ENCODE measurements around the gene ISY1. TPM values are rescaled to one million over a fixed set of nuclear protein-coding genes. Genes with fewer than 3 reads are reported as not detected.

The ISY1 gene
- total RNA-seq = 10 to 100 TPM in 2 of 4 donors, 1 to 10 TPM in 2; 1.6 to 14.2 (median 7.2) TPM

GRCh38 chr3:129160891-129161859 lies at the start of gene ISY1:
Gene ISY1, minus strand, starts transcription at chr3:129161063. Its CDS starts 88 bp downstream, at chr3:129160975.
- in situ Hi-C loops (cut with MboI; ENCODE audit: low pct_ligation_motif_present in 1 of 4, low pct_unique_long_range_greater_than_20kb in 1 of 4, low sequenced_read_pairs in 3 of 4) = no loop called here

GRCh38 chr3:129207479-129207878 lies 46.6 kb upstream of the ISY1 start:
- intact Hi-C loops (cut with DNase I; ENCODE audit: low total_unique reads) = no loop called here
- Histone ChIP-seq H3K27ac (peak overlapping the region; percentile 47 to 83 (median 66)), H3K36me3 (no peaks in the 10 kb centered on the region), H3K9me3 (no peaks in the 10 kb centered on the region), H3K4me3 (no peak overlapping the region), H3K27me3 (no peaks in the 10 kb centered on the region), H3K4me1 (peaks cover 4 to 25% (median 15%) of the 10 kb centered on the region in 4 donors)
- in situ Hi-C loops (cut with MboI; ENCODE audit: low pct_ligation_motif_present in 1 of 4, low pct_unique_long_range_greater_than_20kb in 1 of 4, low sequenced_read_pairs in 3 of 4) = no loop called here
- WGBS, 2 donors (ENCODE audit: low coverage in 1 of 2) = 47 to 63% methylated on average over 4 of the region's 4 CpGs
- no peak for DNase-seq
- TF ChIP-seq, protein P1, sequence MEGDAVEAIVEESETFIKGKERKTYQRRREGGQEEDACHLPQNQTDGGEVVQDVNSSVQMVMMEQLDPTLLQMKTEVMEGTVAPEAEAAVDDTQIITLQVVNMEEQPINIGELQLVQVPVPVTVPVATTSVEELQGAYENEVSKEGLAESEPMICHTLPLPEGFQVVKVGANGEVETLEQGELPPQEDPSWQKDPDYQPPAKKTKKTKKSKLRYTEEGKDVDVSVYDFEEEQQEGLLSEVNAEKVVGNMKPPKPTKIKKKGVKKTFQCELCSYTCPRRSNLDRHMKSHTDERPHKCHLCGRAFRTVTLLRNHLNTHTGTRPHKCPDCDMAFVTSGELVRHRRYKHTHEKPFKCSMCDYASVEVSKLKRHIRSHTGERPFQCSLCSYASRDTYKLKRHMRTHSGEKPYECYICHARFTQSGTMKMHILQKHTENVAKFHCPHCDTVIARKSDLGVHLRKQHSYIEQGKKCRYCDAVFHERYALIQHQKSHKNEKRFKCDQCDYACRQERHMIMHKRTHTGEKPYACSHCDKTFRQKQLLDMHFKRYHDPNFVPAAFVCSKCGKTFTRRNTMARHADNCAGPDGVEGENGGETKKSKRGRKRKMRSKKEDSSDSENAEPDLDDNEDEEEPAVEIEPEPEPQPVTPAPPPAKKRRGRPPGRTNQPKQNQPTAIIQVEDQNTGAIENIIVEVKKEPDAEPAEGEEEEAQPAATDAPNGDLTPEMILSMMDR (IDR thresholded peaks at IDR 0.05) = no peak
- TF ChIP-seq POLR2A (IDR thresholded peaks at IDR 0.05) = no peak
- peak in 2 of 3 donors; percentile 32 to 65 for TF ChIP-seq POLR2AphosphoS5 (IDR thresholded peaks at IDR 0.05)
- TF ChIP-seq EP300 (IDR thresholded peaks at IDR 0.05; ENCODE audit: low read depth) = no peak

More at GRCh38 chr3:129160891-129161859, at the start of gene ISY1:
- peak; percentile 66 to 92 (median 89) for TF ChIP-seq POLR2AphosphoS5 (IDR thresholded peaks at IDR 0.05)
- TF ChIP-seq, protein P1 (IDR thresholded peaks at IDR 0.05) = peak; percentile 63 to 80 (median 72)
- TF ChIP-seq POLR2A (IDR thresholded peaks at IDR 0.05) = peak; percentile 81
- TF ChIP-seq EP300 (IDR thresholded peaks at IDR 0.05; ENCODE audit: low read depth) = no peak
- 0% methylated on average over 33 to 60 of the region's 67 CpGs for WGBS, 2 donors (ENCODE audit: low coverage in 1 of 2)
- Histone ChIP-seq H3K4me3 (peak within 1 kb of the TSS; percentile 76 to 93 (median 88)), H3K27ac (peak within 1 kb of the TSS; percentile 90 to 96 (median 95)), H3K4me1 (peaks cover 7 to 27% (median 22%) of the 10 kb centered on the region in 4 donors), H3K9me3 (no peaks in the 10 kb centered on the region), H3K36me3 (peaks cover 0 to 25% (median 6%) of the 10 kb centered on the region in 4 donors), H3K27me3 (no peaks in the 10 kb centered on the region)
- peak; percentile 91 for DNase-seq
- intact Hi-C loops (cut with DNase I; ENCODE audit: low total_unique reads) = no loop called here

- Histone ChIP-seq H3K9me3 (no peaks in the 10 kb centered on the region), H3K36me3 (no peaks in the 10 kb centered on the region), H3K27ac (no peak overlapping the region), H3K27me3 (no peaks in the 10 kb centered on the region), H3K4me3 (no peak overlapping the region), H3K4me1 (peaks cover 0 to 10% (median 2%) of the 10 kb centered on the region in 4 donors)
- DNase-seq = no peak
- intact Hi-C loops (cut with DNase I; ENCODE audit: low total_unique reads) (no loop called here), in situ Hi-C loops (cut with MboI; ENCODE audit: low pct_ligation_motif_present in 1 of 4, low pct_unique_long_range_greater_than_20kb in 1 of 4, low sequenced_read_pairs in 3 of 4) (no loop called here)
- TF ChIP-seq, protein P1 (IDR thresholded peaks at IDR 0.05) = no peak
- TF ChIP-seq POLR2AphosphoS5 (IDR thresholded peaks at IDR 0.05) (no peak), EP300 (IDR thresholded peaks at IDR 0.05; ENCODE audit: low read depth) (no peak), POLR2A (IDR thresholded peaks at IDR 0.05) (no peak)
- 83 to 89% methylated on average over 4 to 8 of the region's 8 CpGs for WGBS, 2 donors (ENCODE audit: low coverage in 1 of 2)
Measured at GRCh38 chr3:129205109-129205832, 44.4 kb upstream of the ISY1 start.

- TF ChIP-seq POLR2AphosphoS5 (IDR thresholded peaks at IDR 0.05) (no peak), EP300 (IDR thresholded peaks at IDR 0.05; ENCODE audit: low read depth) (no peak), POLR2A (IDR thresholded peaks at IDR 0.05) (no peak)
- TF ChIP-seq, protein P1 (IDR thresholded peaks at IDR 0.05) = no peak
- 86% methylated on average over 2 of the region's 2 CpGs for WGBS, 2 donors (ENCODE audit: low coverage in 1 of 2)
- H3K27me3 ChIP-seq = no peaks in the 10 kb centered on the region
- in situ Hi-C loops (cut with MboI; ENCODE audit: low pct_ligation_motif_present in 1 of 4, low pct_unique_long_range_greater_than_20kb in 1 of 4, low sequenced_read_pairs in 3 of 4) (no loop called here), intact Hi-C loops (cut with DNase I; ENCODE audit: low total_unique reads) (no loop called here)
- no peaks in the 10 kb centered on the region for H3K36me3 ChIP-seq
- H3K4me3 ChIP-seq = no peak overlapping the region
- DNase-seq = no peak
- H3K27ac ChIP-seq = no peak overlapping the region
- peaks cover 0 to 10% (median 2%) of the 10 kb centered on the region in 4 donors for H3K4me1 ChIP-seq
- H3K9me3 ChIP-seq = no peaks in the 10 kb centered on the region
Measured at GRCh38 chr3:129204473-129204872, 43.6 kb upstream of the ISY1 start.
